Heart left ventricle (tissue), 13 donors: ENCODE results near the gene ALDH9A1.

ENCODE experiments used
- POLR2A ChIP-seq, 2 donors: fragments of 450-650 bp; IDR thresholded peaks; one replicate each; pipeline ENCODE4 v1.6.1; 2017; ENCODE audit warnings: antibody characterized with exemption in 2 of 2, mild to moderate bottlenecking in 2 of 2, moderate library complexity in 2 of 2
- TF ChIP-seq, protein P1 (sequence below), 12 donors: fragments of 200-600 bp; sonication (generic) in 4 of 12; IDR thresholded peaks; one replicate each; pipeline versions ENCODE4 v1.5.0 to v1.8.0; 2018 to 2022; ENCODE audit warnings: antibody characterized with exemption in 12 of 12, mild to moderate bottlenecking in 5 of 12
- donor health status: ischemic (EF 13 %, LVEDD 7.1; RV severe dilation, severe dysfunction).
- donor health status: DM: no; HTN: yes; CAD: no.
- donor health status: DM: no; HTN: no; CAD: no.
- donor health status: ischemic (EF 25% LVEDD 6.9; RV normal size, moderate dysfunction).
- donor health status: ischemic (EF 25% LVEDD 5.7; RV mildly dilated, moderate dysfunction).
- donor health status: ischemic (EF 35%, LVEDD 5.7; RV mildly dilated, moderate dysfunction).
- donor health status: nonischemic (EF 11% LVEDD 7.7; RV severe dilation, severe dysfunction).
- donor health status: DM: yes; HTN: yes; CAD: no.
- donor health status: PGD.
- donor health status: ischemic (EF 29% LVEDD 5.4; RV normal size, mild dysfunction).
- donor health status: nonischemic (EF 23%, LVEDD 6.1; RV moderate dilation, normal function).

DNA sequence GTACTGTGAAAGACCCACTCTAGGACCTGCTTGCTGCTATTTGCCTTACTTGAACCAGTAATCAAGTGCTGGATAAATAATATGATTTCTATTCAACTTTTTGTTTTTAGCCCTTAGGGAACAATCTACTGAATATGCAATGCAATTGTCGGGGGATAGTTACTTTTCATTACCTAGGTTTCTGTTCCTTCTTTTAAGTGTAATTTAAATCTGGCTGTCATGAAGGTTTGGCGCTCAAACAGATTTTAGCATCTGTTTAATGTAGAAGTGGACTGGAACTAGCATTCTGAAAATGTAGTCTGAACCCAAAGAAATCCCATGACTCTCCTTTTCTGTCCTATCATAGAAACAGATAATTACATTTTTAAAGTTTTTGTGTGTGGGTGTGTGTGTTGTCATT lies 62.5 kb downstream of the ALDH9A1 start:
- TF ChIP-seq, protein P1, sequence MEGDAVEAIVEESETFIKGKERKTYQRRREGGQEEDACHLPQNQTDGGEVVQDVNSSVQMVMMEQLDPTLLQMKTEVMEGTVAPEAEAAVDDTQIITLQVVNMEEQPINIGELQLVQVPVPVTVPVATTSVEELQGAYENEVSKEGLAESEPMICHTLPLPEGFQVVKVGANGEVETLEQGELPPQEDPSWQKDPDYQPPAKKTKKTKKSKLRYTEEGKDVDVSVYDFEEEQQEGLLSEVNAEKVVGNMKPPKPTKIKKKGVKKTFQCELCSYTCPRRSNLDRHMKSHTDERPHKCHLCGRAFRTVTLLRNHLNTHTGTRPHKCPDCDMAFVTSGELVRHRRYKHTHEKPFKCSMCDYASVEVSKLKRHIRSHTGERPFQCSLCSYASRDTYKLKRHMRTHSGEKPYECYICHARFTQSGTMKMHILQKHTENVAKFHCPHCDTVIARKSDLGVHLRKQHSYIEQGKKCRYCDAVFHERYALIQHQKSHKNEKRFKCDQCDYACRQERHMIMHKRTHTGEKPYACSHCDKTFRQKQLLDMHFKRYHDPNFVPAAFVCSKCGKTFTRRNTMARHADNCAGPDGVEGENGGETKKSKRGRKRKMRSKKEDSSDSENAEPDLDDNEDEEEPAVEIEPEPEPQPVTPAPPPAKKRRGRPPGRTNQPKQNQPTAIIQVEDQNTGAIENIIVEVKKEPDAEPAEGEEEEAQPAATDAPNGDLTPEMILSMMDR (IDR thresholded peaks at IDR 0.05): no peak
- no peak for TF ChIP-seq POLR2A (IDR thresholded peaks at IDR 0.05)
